Tibial nerve (tissue), 3 donors: ENCODE results near the gene KRTAP25-1.

Experiments used
- POLR2A ChIP-seq, 2 donors: fragments of 450-650 bp; IDR thresholded peaks; one replicate each; pipeline ENCODE4 v1.6.1; 2017; ENCODE audit warnings: antibody characterized with exemption in 2 of 2, mild to moderate bottlenecking in 2 of 2, moderate library complexity in 2 of 2
- TF ChIP-seq, protein P1 (sequence below), 5 experiments: fragments of 200-600 bp in 3 of 5; fragments of 450-650 bp in 2 of 5; sonication (generic) in 3 of 5; IDR thresholded peaks; one replicate each; pipeline ENCODE4 v1.5.1; 2016 to 2019; ENCODE audit warnings: antibody characterized with exemption in 5 of 5, mild to moderate bottlenecking in 3 of 5, moderate library complexity in 2 of 5

DNA sequence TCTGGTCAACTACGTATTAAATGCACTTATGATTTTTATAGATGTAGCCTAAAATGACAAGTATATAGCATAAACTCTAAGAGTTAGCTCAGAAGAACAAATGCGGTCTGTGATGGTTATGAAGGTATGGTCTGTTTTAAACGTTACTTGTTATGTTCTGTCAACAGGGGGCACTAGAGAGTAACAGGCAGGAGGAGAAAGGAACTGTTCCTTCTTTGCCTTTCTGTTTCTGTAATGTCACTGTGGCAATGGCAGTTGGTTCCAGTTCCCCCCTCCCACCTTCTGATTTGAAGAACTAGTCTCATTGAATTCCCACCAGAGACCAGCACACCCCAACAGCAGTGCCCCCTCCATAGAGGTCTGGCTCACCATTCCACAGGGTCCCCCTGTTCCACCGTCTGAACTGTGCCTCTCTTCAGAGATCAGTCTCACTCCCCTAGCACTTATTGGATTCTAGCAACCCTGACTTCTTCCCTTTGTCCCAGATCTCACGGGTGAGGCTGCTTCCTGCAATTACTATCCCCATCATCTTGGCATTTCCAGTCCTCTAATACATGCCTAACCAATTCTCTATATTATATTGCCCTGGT, 20.6 kb downstream of the KRTAP25-1 start:
- no peak for TF ChIP-seq POLR2A (IDR thresholded peaks at IDR 0.05)
- TF ChIP-seq, protein P1, sequence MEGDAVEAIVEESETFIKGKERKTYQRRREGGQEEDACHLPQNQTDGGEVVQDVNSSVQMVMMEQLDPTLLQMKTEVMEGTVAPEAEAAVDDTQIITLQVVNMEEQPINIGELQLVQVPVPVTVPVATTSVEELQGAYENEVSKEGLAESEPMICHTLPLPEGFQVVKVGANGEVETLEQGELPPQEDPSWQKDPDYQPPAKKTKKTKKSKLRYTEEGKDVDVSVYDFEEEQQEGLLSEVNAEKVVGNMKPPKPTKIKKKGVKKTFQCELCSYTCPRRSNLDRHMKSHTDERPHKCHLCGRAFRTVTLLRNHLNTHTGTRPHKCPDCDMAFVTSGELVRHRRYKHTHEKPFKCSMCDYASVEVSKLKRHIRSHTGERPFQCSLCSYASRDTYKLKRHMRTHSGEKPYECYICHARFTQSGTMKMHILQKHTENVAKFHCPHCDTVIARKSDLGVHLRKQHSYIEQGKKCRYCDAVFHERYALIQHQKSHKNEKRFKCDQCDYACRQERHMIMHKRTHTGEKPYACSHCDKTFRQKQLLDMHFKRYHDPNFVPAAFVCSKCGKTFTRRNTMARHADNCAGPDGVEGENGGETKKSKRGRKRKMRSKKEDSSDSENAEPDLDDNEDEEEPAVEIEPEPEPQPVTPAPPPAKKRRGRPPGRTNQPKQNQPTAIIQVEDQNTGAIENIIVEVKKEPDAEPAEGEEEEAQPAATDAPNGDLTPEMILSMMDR (IDR thresholded peaks at IDR 0.05), result no peak
